T47D (cell line): ENCODE results near the gene IL36G.

Experiments used
- DNase-seq, 2 experiments: peaks; one replicate each; pipeline versions ENCODE4 v3.0.0 to v3.0.0-alpha.2; 2011 to 2012; ENCODE audit warnings: low read depth in 1 of 2, low spot score in 1 of 2
- JUND ChIP-seq: IDR thresholded peaks from 2 replicates; pipeline ENCODE4 v1.6.1; 2012; ENCODE audit warnings: low read depth
- in situ Hi-C: cut with HindIII; loops from 2 replicates; pipeline ENCODE4 v1.10.0; 2016; ENCODE audit warnings: low sequenced_read_pairs, low pct_unique_long_range_greater_than_20kb

The IL36G gene

GRCh38 chr2:113013336-113013661, 35.5 kb downstream of the IL36G start:
- no peak for TF ChIP-seq JUND
- DNase-seq = no peak
- in situ Hi-C loops = no loop called here

- in situ Hi-C loops = no loop called here
- TF ChIP-seq JUND = no peak
Observed at GRCh38 chr2:113014067-113014466, 36.3 kb downstream of the IL36G start.

GRCh38 chr2:113015042-113015441, 37.2 kb downstream of the IL36G start:
- in situ Hi-C loops = no loop called here
- TF ChIP-seq JUND = no peak
- DNase-seq = no peak

More at GRCh38 chr2:113014067-113014466, 36.3 kb downstream of the IL36G start:
- DNase-seq = no peak

- no peak for DNase-seq
- in situ Hi-C loops = no loop called here
- TF ChIP-seq JUND = no peak
Observed at GRCh38 chr2:113015655-113016054, 37.8 kb downstream of the IL36G start.

GRCh38 chr2:113018509-113018908, 40.7 kb downstream of the IL36G start:
- in situ Hi-C loops = no loop called here
- no peak for TF ChIP-seq JUND
- no peak for DNase-seq

- DNase-seq = no peak
- TF ChIP-seq JUND = no peak
- in situ Hi-C loops = no loop called here
Observed at GRCh38 chr2:113021312-113021711, 43.5 kb downstream of the IL36G start.

GRCh38 chr2:113024764-113025163, 47.0 kb downstream of the IL36G start:
- TF ChIP-seq JUND = no peak
- no peak for DNase-seq
- in situ Hi-C loops = no loop called here

- DNase-seq = no peak
- no peak for TF ChIP-seq JUND
- in situ Hi-C loops = no loop called here
Observed at GRCh38 chr2:113025737-113026136, 47.9 kb downstream of the IL36G start.

GRCh38 chr2:113027691-113028090, 49.9 kb downstream of the IL36G start:
- TF ChIP-seq JUND = no peak
- in situ Hi-C loops = no loop called here
- no peak for DNase-seq

- TF ChIP-seq JUND = no peak
- DNase-seq = no peak
- in situ Hi-C loops = no loop called here
Observed at GRCh38 chr2:113028112-113028511, 50.3 kb downstream of the IL36G start.

GRCh38 chr2:113032737-113033136, 54.9 kb downstream of the IL36G start:
- no peak for DNase-seq
- no peak for TF ChIP-seq JUND
- in situ Hi-C loops = no loop called here

GRCh38 chr2:113034016-113034415, 56.2 kb downstream of the IL36G start:
- no peak for TF ChIP-seq JUND
- in situ Hi-C loops = no loop called here
- DNase-seq = no peak
